GM10847 (cell line): ENCODE data around the gene NPHP4.

Experiments
- POLR2A ChIP-seq: IDR thresholded peaks from 2 replicates; pipeline ENCODE4 v1.6.1; 2011; ENCODE audit not compliant: insufficient read length; ENCODE audit errors: extremely low read depth

NPHP4 gene

DNA sequence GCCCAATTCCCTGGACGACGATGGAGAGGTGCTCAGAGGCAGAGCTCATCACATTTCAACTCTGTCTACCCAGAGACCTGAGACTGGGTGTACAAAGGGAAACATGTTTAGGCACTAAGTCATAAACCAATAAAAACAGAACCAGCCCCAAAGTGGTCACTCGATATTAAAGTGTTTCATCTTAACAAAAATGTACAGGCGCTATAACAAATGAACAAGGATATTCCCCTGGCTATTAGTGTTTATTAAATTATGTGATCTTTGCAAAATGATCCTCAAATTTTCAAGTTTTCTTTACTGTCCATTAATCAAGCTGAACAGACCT, 43.6 kb downstream of the NPHP4 start:
- TF ChIP-seq POLR2A = no peak

DNA sequence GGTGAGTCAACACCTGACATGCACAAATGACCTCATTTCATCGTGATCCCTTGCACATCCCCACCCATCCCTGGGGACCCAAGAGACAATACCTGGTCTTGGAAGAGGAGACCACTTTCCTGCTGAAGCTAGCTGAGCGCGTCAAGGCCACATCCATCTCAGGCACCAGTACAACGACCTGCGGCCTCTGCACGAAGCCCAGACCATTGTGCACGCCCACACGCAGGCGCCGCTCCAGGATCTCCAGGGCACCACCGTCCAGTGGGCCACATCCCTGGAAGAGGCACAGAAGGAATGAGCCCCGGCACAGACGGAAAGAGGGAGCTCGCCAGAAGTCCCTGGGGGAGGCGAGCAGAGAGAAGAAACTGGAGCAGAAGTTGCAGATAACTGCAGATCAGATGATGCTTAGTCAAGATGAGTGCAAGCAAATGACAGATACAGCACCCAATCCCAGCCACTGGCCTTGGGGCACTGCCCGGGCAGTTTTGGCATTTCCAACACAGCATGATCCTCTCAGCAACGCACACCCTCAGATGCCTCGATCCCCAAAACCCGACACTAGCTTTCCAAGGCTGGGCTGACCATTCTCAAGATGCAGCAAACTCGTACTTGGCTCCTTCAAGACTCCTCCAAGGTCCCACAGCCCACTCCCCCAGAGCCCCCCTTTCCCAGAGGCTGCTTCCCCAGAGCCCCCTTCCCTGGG, 44.1 kb downstream of the NPHP4 start:
- TF ChIP-seq POLR2A = no peak

DNA sequence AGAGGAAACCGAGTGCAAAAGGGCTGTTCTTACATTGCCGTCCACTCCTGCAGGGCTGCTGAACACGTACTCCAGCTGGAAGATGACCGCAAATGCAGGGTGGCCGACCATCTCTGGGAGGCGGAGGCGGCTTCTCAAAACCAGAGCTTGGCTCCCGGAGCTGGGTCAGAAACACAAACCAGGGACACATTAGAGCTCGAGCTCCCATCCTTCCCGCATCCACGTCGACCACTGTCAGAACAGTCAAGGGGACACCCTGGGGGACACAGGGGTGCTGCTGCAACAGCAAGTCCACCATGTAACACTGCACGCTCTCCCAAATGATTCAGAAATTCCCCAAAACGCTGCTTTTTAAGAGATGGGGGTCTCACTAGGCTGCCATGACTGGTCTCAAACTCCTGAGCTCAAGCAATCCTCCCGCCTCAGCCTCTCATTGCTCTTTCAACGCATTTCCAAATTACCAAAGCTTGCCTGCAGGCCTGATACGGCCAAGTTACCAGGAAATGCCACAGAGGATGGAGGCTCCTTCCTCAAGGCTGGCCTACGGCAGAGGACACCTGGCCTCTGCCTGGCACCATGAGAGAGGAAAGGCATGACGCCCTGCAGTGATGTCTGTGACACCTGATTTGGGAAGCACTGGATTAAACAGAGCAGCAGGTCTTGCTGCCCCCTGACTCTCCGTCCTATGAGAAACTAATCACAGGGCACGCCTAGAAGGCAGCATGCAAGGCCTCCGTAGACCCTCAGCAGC, 45.0 kb downstream of the NPHP4 start:
- TF ChIP-seq POLR2A = no peak

GRCh38 chr1:5945445-5945844, 46.8 kb downstream of the NPHP4 start:
- TF ChIP-seq POLR2A = no peak

DNA sequence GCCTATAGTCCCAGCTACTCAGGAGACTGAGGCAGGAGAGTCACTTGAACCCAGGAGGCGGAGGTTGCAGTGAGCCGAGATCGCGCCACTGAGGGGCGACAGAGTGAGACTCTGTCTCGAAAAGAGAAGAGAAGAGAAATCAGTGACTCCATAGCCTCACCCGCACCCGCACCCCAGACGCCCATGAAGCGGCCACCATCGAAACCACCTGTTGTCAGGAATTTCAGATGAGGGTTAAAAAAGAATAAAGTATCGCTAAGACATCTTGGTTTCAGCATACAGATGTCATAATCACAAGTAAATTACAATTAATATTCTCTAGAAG, 47.4 kb downstream of the NPHP4 start:
- no peak for TF ChIP-seq POLR2A

- TF ChIP-seq POLR2A = no peak
Observed at GRCh38 chr1:5944154-5944842, 47.9 kb downstream of the NPHP4 start.

DNA sequence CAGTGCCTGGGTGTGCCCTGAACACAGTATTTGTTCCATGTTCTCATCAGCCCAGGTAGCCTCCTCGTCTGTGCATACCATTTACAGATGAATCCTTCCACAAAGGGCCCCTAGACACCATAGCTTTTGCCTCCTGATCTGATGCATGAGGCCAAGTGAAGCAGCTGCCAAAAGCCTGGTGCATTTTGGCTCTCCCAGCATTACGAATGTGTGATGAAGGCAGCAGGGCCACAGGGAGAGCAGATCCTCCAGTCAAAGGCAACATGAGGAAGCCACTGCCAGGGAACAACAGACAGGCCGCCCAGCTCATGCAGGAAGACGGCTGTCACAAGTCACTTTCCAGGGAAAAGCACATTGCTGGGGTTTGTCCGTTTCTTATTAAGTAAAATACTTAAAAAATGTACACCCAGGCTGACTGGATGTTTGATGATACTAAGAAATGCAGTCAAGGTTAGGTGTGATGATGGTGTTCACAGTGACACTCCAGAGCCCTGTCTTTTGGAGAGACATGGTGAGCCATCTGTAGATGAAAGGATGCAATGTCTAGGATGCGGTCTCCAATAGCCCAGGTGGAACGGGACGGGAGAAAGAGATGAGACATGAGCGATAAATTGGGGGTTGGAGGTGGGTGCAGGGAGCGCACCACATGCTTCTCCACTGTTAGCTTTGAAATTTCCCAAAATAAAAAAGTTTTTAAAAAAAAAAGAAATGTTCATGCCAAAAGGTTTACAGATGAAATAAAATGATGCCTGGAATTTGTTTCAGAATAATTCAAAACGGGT, 48.7 kb downstream of the NPHP4 start:
- no peak for TF ChIP-seq POLR2A

DNA sequence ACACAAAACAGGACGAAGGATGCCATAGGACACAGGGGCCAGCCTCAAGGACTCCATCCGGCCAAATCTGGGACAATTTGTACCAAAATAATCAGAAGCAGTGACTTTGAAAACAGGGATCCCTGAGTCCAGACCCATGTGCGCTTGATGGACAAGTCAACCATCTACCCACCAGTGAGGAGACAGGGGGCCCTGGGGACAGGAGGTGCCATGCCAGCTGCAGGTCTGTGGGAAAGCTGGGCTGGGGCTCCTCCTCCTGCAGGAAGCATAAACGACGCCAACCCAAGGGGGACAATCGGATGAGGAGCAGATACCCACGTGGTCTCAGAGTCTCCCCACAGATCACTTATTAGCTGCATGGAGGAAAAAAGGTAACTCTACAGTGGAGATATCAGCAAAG, 50.6 kb downstream of the NPHP4 start:
- no peak for TF ChIP-seq POLR2A

DNA sequence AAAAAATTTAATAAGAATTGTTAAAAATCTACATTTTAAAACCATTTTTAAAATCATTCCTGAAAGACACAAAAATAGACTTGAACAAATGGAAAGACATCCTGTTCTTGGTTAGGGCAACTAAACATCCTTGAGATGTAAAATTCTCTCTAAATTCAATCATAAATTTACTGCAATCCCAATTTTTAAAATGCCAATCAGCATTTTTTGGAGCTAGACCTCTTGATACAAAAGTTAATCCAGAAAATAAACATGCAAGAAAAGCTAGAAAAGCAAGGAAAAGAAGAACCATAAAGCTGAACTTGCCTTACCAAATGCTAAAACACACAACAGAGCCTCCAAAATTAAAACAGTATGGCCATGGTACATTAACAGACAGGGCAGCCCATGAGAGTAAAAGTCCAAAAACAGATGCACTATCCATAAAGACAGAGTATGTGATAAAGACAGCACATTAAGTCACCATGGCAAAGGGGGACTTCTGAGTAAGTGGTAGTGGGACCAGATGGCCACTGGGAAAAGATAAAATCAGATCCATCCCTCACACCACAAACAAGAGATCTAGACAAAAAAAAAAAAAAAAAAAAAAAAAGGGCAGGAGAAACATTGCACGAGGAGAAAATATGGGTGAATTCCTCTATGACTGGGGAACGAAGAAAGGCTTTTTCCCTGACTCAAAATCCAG, 51.4 kb downstream of the NPHP4 start:
- no peak for TF ChIP-seq POLR2A

- TF ChIP-seq POLR2A = no peak
Observed at GRCh38 chr1:5939271-5940170, 52.7 kb downstream of the NPHP4 start.

GRCh38 chr1:5938101-5938646, 54.1 kb downstream of the NPHP4 start:
- TF ChIP-seq POLR2A = no peak

DNA sequence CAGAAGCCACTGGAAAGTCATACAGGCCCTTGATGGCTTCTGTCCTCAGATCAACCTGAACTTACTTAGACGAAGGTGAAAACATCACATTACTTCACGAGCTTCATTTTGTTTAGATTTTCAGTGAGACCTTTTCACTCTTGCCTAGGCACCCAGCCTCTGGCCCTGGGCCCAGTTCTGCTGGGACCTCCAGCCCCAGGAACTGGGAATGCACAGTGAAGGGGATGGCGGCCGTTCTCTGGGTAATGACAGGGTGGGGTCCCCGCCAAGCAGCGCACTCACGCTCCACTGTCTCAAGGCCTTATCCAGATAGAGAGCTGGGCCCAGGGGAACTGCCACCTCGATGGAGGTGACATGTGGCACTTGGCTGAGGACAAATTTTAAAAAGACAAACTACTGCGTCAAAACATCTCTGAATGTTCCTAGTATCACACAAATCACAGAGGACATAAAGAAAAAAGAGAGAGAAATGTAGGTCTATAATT, 54.8 kb downstream of the NPHP4 start:
- TF ChIP-seq POLR2A = no peak

DNA sequence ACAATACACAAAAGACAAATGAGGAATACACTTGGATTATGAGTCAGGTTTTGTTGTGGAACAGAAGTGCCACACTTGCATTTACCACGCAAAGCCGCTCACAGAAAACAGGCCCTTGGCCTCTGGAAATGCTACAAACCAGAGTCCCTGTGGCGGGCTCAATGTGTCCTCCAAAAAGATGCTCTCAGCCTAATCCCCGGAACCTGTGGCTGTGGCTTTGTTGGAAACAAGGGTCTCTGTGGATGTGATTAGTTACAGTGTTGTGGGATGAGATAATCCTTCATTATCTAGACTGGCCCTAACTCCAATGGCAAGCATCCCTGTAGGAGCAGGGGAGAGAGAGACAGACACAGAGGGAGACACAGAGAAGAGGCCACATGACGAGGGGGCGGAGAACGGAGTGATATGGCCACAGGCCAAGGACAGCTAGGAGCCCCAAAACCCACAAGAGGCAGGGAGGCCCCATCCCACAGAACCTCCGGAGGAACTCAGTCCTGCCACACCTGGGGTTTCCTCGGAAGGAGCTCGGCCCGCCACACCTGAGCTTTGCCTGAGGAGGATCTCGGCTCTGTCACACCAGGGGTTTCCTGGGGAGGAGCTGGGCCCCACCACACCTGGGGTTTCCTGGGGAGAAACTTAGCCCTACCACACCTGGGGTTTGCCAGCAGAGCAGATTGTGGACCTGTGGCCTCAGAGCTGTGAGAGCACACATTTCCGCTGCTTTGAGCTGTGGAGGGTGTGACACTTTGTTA, 55.4 kb downstream of the NPHP4 start:
- TF ChIP-seq POLR2A = no peak
